OCI-LY1 (cell line): ENCODE results near the gene CTNND1.

Experiments
- H2AFZ ChIP-seq: fragments of 200-600 bp; sonication (generic), shearing (Covaris generic); 2 replicates; pipeline ENCODE4 v1.6.0; 2014; ENCODE audit warnings: antibody characterized with exemption, mild to moderate bottlenecking, low read length
- H3F3A ChIP-seq: fragments of 200-600 bp; sonication (generic), shearing (Covaris generic); 2 replicates; pipeline ENCODE4 v1.6.0; 2014; ENCODE audit warnings: mild to moderate bottlenecking, antibody characterized with exemption, low read length, moderate library complexity; ENCODE audit not compliant: insufficient read depth
- H3K27ac ChIP-seq: fragments of 200-600 bp; sonication (generic); 2 replicates; pipeline ENCODE4 v1.5.1; 2014; ENCODE audit warnings: low read length, mixed run types, mild to moderate bottlenecking, low read depth; ENCODE audit not compliant: poor library complexity, severe bottlenecking
- H3K27me3 ChIP-seq: fragments of 200-600 bp; sonication (generic); 2 replicates; pipeline ENCODE4 v1.6.0; 2014; ENCODE audit warnings: antibody characterized with exemption, mild to moderate bottlenecking, low read length, moderate library complexity; ENCODE audit not compliant: insufficient read depth
- H3K36me3 ChIP-seq: fragments of 200-600 bp; sonication (generic); 2 replicates; pipeline ENCODE4 v1.6.1; 2014; ENCODE audit warnings: mild to moderate bottlenecking, antibody characterized with exemption, low read length, moderate library complexity, mixed read lengths; ENCODE audit not compliant: insufficient read depth
- H3K4me1 ChIP-seq: fragments of 200-600 bp; sonication (generic); 2 replicates; pipeline ENCODE4 v1.5.1; 2014; ENCODE audit warnings: mild to moderate bottlenecking, low read length, moderate library complexity; ENCODE audit not compliant: insufficient read depth, severe bottlenecking
- H3K4me2 ChIP-seq: fragments of 200-600 bp; sonication (generic), shearing (Covaris generic); 2 replicates; pipeline ENCODE4 v1.6.1; 2014; ENCODE audit warnings: low read length
- H3K4me3 ChIP-seq: fragments of 200-600 bp; sonication (generic); 2 replicates; pipeline ENCODE4 v1.5.1; 2014; ENCODE audit warnings: low read length, low read depth, mild to moderate bottlenecking, mixed read lengths; ENCODE audit not compliant: poor library complexity, severe bottlenecking
- H3K79me2 ChIP-seq: fragments of 200-600 bp; shearing (Covaris generic); 2 replicates; pipeline ENCODE4 v1.6.1; 2016; ENCODE audit warnings: mixed run types, low read length, mixed read lengths; ENCODE audit not compliant: insufficient read depth
- H3K9ac ChIP-seq: fragments of 200-600 bp; sonication (generic), shearing (Covaris generic); 2 replicates; pipeline ENCODE4 v1.6.1; 2014; ENCODE audit warnings: mild to moderate bottlenecking, low read length, mixed read lengths
- H3K9me2 ChIP-seq: fragments of 200-600 bp; sonication (generic), shearing (Covaris generic); 2 replicates; pipeline ENCODE4 v1.6.1; 2014; ENCODE audit warnings: low read depth, mild to moderate bottlenecking, low read length, mixed read lengths
- H3K9me3 ChIP-seq: fragments of 200-600 bp; shearing (Covaris generic); 2 replicates; pipeline ENCODE4 v1.6.1; 2014; ENCODE audit warnings: low read length, mixed read lengths
- H4K20me1 ChIP-seq: fragments of 200-600 bp; sonication (generic), shearing (Covaris generic); 2 replicates; pipeline ENCODE4 v1.6.0; 2016; ENCODE audit warnings: mild to moderate bottlenecking, low read length; ENCODE audit not compliant: insufficient read depth
- EZH2 ChIP-seq: fragments of 200-600 bp; sonication (generic), shearing (Covaris generic); IDR thresholded peaks from 2 replicates; pipeline ENCODE4 v1.8.0; 2017; ENCODE audit warnings: borderline replicate concordance, mixed run types, mild to moderate bottlenecking, antibody characterized with exemption, low read length, moderate library complexity, mixed read lengths
- TF ChIP-seq, protein P1 (sequence below): fragments of 200-600 bp; sonication (generic), shearing (Covaris generic); IDR thresholded peaks from 2 replicates; pipeline ENCODE4 v1.5.1; 2017; ENCODE audit warnings: mild to moderate bottlenecking, antibody characterized with exemption, low read length, moderate library complexity, mixed read lengths

Gene CTNND1

DNA sequence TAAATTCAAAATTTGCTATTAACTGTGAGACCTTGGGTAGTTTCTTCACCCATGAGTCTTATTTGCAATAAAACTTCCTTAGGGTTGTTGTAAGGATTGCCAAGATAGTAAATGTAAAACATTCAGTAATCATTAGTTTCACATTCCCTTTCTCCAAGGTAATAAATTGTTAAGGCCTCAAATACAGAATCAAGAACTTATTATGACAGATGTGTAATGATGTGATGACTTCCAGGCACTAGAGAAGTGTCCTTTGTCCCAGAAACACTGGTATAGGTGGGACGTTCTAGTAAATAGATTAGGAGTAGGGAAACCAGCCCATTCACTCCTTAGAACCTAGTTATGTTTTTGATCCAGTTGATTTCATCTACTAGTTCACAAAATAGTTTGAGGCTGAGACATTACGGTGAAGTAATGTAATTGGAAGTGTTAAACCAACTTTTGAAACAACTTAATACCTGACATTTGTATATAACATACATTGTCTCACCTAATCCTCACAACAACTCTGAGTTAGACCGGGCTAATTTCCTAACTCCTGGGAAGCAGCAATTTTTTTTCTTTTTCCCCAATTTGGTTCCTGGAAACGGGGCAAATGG lies 25.5 kb downstream of the CTNND1 start:
- no peak overlapping the region for H3K27ac ChIP-seq
- no peaks in the 10 kb centered on the region for H3K9me2 ChIP-seq
- no peak overlapping the region for H3K9ac ChIP-seq
- no peaks in the 10 kb centered on the region for H3K27me3 ChIP-seq
- H3K36me3 ChIP-seq = no peaks in the 10 kb centered on the region
- H3K4me1 ChIP-seq = no peaks in the 10 kb centered on the region
- H3K79me2 ChIP-seq = no peaks in the 10 kb centered on the region
- H3K4me3 ChIP-seq = no peak overlapping the region
- H3F3A ChIP-seq = no peaks in the 10 kb centered on the region
- H3K9me3 ChIP-seq = no peaks in the 10 kb centered on the region
- no peak overlapping the region for H3K4me2 ChIP-seq
- TF ChIP-seq EZH2 = no peak
- TF ChIP-seq, protein P1, sequence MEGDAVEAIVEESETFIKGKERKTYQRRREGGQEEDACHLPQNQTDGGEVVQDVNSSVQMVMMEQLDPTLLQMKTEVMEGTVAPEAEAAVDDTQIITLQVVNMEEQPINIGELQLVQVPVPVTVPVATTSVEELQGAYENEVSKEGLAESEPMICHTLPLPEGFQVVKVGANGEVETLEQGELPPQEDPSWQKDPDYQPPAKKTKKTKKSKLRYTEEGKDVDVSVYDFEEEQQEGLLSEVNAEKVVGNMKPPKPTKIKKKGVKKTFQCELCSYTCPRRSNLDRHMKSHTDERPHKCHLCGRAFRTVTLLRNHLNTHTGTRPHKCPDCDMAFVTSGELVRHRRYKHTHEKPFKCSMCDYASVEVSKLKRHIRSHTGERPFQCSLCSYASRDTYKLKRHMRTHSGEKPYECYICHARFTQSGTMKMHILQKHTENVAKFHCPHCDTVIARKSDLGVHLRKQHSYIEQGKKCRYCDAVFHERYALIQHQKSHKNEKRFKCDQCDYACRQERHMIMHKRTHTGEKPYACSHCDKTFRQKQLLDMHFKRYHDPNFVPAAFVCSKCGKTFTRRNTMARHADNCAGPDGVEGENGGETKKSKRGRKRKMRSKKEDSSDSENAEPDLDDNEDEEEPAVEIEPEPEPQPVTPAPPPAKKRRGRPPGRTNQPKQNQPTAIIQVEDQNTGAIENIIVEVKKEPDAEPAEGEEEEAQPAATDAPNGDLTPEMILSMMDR = no peak
- H4K20me1 ChIP-seq = no peaks in the 10 kb centered on the region
- H2AFZ ChIP-seq = no peak overlapping the region

DNA sequence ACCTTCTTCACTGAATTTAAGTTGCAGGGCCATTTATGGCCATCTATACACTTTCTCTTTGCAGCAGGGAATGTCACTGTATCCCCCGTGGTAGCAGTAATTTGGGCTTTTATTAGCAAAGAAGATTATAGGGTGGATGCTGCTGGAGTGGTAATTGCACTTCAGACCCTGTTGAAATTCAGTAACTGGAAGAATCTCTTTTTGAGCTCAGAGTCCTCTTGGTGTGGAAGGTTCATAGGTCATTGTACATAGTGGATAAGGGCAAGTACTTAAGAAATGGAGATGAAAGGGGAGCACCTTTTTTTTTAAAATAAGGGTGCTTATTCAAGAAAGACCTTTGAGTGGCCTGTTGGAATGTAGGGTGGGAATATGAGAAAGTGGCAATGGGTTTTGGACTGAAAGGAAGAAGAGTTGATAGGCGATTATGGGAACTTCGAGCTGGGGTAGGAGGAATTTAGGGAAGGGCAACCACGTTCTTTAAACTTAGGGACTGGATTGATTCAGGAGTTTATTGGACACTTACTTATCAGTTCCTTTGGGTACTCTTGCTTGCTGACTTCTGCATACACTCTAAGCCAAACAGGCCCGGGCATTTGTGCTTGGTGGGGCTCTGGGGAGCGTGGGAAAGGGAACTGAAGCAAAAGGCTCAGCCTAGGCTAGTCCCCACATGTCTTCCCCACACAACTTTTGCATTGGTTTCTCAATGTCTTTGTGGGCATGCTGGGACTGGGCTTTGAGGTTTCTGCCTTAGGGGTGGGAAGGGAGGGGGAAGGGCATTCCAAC lies 26.5 kb downstream of the CTNND1 start:
- H3K9me3 ChIP-seq = no peaks in the 10 kb centered on the region
- no peak overlapping the region for H3K4me3 ChIP-seq
- no peaks in the 10 kb centered on the region for H3F3A ChIP-seq
- no peak overlapping the region for H3K4me2 ChIP-seq
- H4K20me1 ChIP-seq = no peaks in the 10 kb centered on the region
- no peak for TF ChIP-seq EZH2
- TF ChIP-seq, protein P1 = no peak
- H2AFZ ChIP-seq = no peak overlapping the region
- H3K9me2 ChIP-seq = no peaks in the 10 kb centered on the region
- H3K9ac ChIP-seq = no peak overlapping the region
- H3K4me1 ChIP-seq = no peaks in the 10 kb centered on the region
- no peaks in the 10 kb centered on the region for H3K36me3 ChIP-seq
- H3K27me3 ChIP-seq = no peaks in the 10 kb centered on the region
- H3K79me2 ChIP-seq = no peaks in the 10 kb centered on the region
- no peak overlapping the region for H3K27ac ChIP-seq

DNA sequence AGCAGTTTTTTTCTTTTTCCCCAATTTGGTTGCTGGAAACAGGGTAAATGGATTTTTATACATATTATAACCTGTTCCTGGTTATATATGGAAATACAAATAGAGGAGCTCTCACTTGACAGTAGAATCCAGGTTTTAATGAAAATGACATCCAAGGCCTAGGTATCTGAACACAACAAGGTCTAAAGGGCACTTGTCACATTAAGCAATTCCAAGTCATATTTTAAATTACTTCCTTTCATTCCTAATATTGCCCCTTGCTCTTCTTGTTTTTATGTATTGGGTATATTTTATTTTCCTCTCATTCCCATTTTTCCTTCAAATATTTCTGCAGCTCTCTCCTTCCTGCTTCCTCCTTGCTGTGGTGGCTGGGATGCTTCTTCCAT lies 27.1 kb downstream of the CTNND1 start:
- Histone ChIP-seq H3K79me2 (no peaks in the 10 kb centered on the region), H3K27ac (no peak overlapping the region)
- TF ChIP-seq EZH2 = no peak
- TF ChIP-seq, protein P1 = no peak

More for the DNA sequence above, 27.1 kb downstream of the CTNND1 start:
- H3K9me2 ChIP-seq = no peaks in the 10 kb centered on the region
- H2AFZ ChIP-seq = no peak overlapping the region
- no peaks in the 10 kb centered on the region for H3K9me3 ChIP-seq
- H3K27me3 ChIP-seq = no peaks in the 10 kb centered on the region
- no peaks in the 10 kb centered on the region for H3K4me1 ChIP-seq
- H3K4me3 ChIP-seq = no peak overlapping the region
- H3K36me3 ChIP-seq = no peaks in the 10 kb centered on the region
- H4K20me1 ChIP-seq = no peaks in the 10 kb centered on the region
- H3K4me2 ChIP-seq = no peak overlapping the region
- H3F3A ChIP-seq = no peaks in the 10 kb centered on the region
- H3K9ac ChIP-seq = no peak overlapping the region
